Measurements from ENCODE around the gene KLF1. TPM values are rescaled to one million over a fixed set of nuclear protein-coding genes. Genes with fewer than 3 reads are reported as not detected.

Gene KLF1
- total and polyA plus RNA-seq, 2 of the 13 experiments (the other 11 are each of a cell fraction or from before 2014, with no cell fraction given) = not detected

DNA sequence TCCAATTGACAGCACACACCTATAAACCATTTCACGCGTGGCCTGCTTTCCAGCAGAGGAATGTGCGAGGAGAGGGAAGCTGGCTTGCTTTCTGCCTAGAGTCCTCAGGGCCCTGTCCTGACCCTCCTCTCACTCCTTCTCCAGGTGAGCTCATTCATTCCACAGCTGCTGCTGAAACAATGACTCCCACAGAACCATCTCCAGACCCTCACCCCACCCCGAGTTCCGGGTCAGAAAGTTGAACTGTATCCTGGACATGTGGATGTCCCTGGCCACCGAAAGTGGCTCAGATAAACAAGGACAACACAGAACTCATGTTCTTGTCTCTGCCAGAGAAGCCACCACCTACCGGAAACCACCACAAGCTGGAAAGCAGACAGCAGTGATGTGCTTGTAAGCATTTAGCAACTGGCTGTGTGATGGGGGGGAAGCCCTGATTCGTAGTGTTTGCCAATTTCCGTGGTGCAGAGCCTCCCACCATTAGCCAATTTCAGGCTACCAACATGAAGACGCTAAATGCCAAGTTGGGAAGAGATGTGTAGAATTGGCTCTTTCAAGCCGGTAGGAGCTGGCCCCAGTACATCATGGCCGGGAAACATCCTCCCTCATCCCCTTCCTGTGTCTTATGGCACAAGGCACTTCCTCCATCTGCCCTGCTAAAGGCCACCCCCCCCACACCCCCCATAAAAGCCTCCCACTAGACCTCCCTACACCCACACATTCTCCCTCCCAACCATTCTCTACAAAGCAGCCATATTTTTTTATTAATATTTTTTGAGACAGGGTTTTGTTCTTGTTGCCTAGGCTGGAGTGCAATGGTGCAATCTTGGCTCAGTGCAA is 27.1 kb upstream of the KLF1 start (continued):
- TF ChIP-seq, protein P1, sequence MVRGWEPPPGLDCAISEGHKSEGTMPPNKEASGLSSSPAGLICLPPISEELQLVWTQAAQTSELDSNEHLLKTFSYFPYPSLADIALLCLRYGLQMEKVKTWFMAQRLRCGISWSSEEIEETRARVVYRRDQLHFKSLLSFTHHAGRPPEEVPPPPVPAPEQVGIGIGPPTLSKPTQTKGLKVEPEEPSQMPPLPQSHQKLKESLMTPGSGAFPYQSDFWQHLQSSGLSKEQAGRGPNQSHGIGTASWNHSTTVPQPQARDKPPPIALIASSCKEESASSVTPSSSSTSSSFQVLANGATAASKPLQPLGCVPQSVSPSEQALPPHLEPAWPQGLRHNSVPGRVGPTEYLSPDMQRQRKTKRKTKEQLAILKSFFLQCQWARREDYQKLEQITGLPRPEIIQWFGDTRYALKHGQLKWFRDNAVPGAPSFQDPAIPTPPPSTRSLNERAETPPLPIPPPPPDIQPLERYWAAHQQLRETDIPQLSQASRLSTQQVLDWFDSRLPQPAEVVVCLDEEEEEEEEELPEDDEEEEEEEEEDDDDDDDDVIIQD (CRISPR knock-in tag; IDR thresholded peaks at IDR 0.05; ENCODE audit: low read depth) = no peak
- no peak for TF ChIP-seq ZNF816 (CRISPR knock-in tag; IDR thresholded peaks at IDR 0.05; ENCODE audit: borderline replicate concordance)
- TF ChIP-seq, protein P2, sequence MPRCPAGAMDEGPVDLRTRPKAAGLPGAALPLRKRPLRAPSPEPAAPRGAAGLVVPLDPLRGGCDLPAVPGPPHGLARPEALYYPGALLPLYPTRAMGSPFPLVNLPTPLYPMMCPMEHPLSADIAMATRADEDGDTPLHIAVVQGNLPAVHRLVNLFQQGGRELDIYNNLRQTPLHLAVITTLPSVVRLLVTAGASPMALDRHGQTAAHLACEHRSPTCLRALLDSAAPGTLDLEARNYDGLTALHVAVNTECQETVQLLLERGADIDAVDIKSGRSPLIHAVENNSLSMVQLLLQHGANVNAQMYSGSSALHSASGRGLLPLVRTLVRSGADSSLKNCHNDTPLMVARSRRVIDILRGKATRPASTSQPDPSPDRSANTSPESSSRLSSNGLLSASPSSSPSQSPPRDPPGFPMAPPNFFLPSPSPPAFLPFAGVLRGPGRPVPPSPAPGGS (CRISPR knock-in tag; IDR thresholded peaks at IDR 0.05) = no peak

DNA sequence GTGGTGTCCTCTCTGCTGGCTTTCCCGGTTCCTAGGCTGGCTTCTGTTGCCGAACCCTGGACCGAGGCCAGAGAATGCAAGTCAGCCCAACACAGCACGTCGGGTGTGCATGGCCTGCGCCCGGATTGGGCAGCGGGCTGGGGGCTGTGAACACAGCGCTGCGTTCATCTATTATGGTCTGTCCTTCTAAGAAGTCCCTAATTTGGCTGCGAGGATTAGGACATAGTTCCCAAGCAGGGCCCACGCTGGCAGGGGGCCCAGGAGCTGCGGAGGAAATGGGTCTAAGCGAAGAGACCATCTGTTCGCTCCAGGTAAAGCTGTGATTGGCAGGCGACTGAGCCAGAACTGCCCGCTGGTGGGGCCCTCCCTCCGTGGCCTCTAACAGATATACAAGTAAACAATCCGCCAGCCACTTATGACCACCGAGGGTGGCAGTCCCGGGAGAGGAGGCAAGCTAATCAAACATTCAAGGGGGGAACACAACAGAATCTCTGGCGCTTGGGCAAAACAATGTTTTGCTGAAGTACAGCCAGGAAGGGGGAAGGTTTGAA is 26.1 kb upstream of the KLF1 start:
- H3K4me2 ChIP-seq (ENCODE audit: low read depth, low read length) = peak overlapping the region; percentile 81
- peak overlapping the region; percentile 61 for H3K9ac ChIP-seq (ENCODE audit: insufficient read depth, low read depth, low read length)
- ChIA-PET CTCF (ENCODE audit: low intra/inter-chr PET ratio, low total read pairs) (no interaction called here), POLR2A (interaction anchor here (1.0 to 4.2 kb wide), 10 partner anchors 8 to 250 kb away, joined by 3 to 40 read pairs (median 6); partner anchors contain the start of genes FARSA and GCDH)
- no peaks in the 10 kb centered on the region for H3K79me2 ChIP-seq (ENCODE audit: insufficient read depth, low read length)
- H3K27ac ChIP-seq (ENCODE audit: extremely low read length, insufficient read depth, low read length) = peak overlapping the region; percentile 65
- H4K20me1 ChIP-seq (ENCODE audit: insufficient read depth, low read length) = no peaks in the 10 kb centered on the region
- H2AFZ ChIP-seq (ENCODE audit: low read length) = peak overlapping the region; percentile 57
- 0% methylated on average over 12 of the region's 22 CpGs for WGBS (ENCODE audit: low lambda C conversion rate)
- no peaks in the 10 kb centered on the region for H3K27me3 ChIP-seq (ENCODE audit: control insufficient read depth in 1 of 2, insufficient read depth in 2 of 2, low read length in 2 of 2)
- no TSS peak for BruUV-seq (replicated peaks)
- ATAC-seq = peak; percentile 86
- H3K36me3 ChIP-seq (replicated peaks in 1 of 2; ENCODE audit: control insufficient read depth in 1 of 2, insufficient read depth in 2 of 2, low read length in 2 of 2) = no peaks in the 10 kb centered on the region
- in situ Hi-C loops (cut with HindIII; ENCODE audit: extremely low pct_ligation_motif_present, low pct_unique_long_range_greater_than_20kb) = no loop called here
- H3K4me3 ChIP-seq (replicated peaks in 1 of 3; ENCODE audit: insufficient read depth in 1 of 3, low read depth in 2 of 3, low read length in 3 of 3) = peak overlapping the region; percentile 48 to 63 (median 55)
- H3K9me3 ChIP-seq (ENCODE audit: low read length) = no peaks in the 10 kb centered on the region
- FAIRE-seq = no peak
- DNase-seq (ENCODE audit: low spot score) = peak; percentile 62
- peaks cover 30% of the 10 kb centered on the region for H3K4me1 ChIP-seq (ENCODE audit: insufficient read depth, low read length)
- intact Hi-C loops (cut with micrococcal nuclease; ENCODE audit: unreplicated experiment) = no loop called here
- no peak for TF ChIP-seq STAG1 (CRISPR knock-in tag; IDR thresholded peaks at IDR 0.05)
- TF ChIP-seq U2AF1 (optimal IDR thresholded peaks at IDR 0.05; ENCODE audit: low read depth, low read length) = no peak
- TF ChIP-seq SKIL (CRISPR knock-in tag; IDR thresholded peaks at IDR 0.05; ENCODE audit: borderline replicate concordance) = no peak
- no peak for TF ChIP-seq ZNF343 (CRISPR knock-in tag; IDR thresholded peaks at IDR 0.05)
- TF ChIP-seq ZNF800 (CRISPR knock-in tag; IDR thresholded peaks at IDR 0.05) = peak; percentile 69; the same call in 1 of the 2 replicates
- TF ChIP-seq REL (CRISPR knock-in tag; conservative IDR thresholded peaks at IDR 0.05) = no peak
- no peak for TF ChIP-seq ZNF737 (CRISPR knock-in tag; IDR thresholded peaks at IDR 0.05; ENCODE audit: borderline replicate concordance)
